CD4-positive, alpha-beta T cell (primary cell): Measurements from ENCODE around the gene SP6. TPM values are rescaled to one million over a fixed set of nuclear protein-coding genes. Genes with fewer than 3 reads are reported as not detected.
A peak's percentile ranks its signal among the peaks of the same experiment; 100 is the strongest.

ENCODE experiments used
- ATAC-seq: fragments of 200-7000 bp; cut with Tn5 transposase; one replicate; pipeline ENCODE4 v1.10.0; 2022; ENCODE audit warnings: mild to moderate bottlenecking; ENCODE audit not compliant: poor library complexity
- CTCF ChIA-PET: fragments of 350-600 bp; sonication (Branson Sonifier 250); formaldehyde crosslinking; loops from one replicate; lab custom pipeline; 2021; ENCODE audit warnings: antibody characterized with exemption, inconsistent platforms; lab: Charles Lee
- POLR2A ChIA-PET: fragments of 350-600 bp; sonication (Branson Sonifier 250); formaldehyde crosslinking; loops from one replicate; lab custom pipeline; 2021; ENCODE audit warnings: antibody characterized with exemption, inconsistent platforms; lab: Charles Lee
- DNase-seq, 14 experiments: peaks; one replicate each; pipeline ENCODE4 v3.0.0-alpha.2; 2013 to 2020; ENCODE audit warnings: mixed read lengths in 2 of 14
- H3K27ac ChIP-seq, 2 donors: one replicate each; pipeline versions ENCODE4 v1.5.1 to v1.7.0; 2013; ENCODE audit warnings: low read length in 2 of 2, low read depth in 1 of 2, mild to moderate bottlenecking in 1 of 2
- H3K27me3 ChIP-seq, 2 experiments: 1 replicate in 1 of 2; 2 replicates in 1 of 2; pipeline versions ENCODE4 v1.6.1 to v1.7.0; 2013; ENCODE audit warnings: low read length in 2 of 2, control low read depth in 1 of 2, mild to moderate bottlenecking in 1 of 2, moderate library complexity in 1 of 2; ENCODE audit not compliant: insufficient read depth in 2 of 2, control insufficient read depth in 1 of 2
- H3K36me3 ChIP-seq: one replicate; pipeline ENCODE4 v1.6.1; 2013; ENCODE audit warnings: low read length, control low read depth; ENCODE audit not compliant: insufficient read depth
- H3K4me1 ChIP-seq: one replicate; pipeline ENCODE4 v1.6.1; 2013; ENCODE audit warnings: low read length, control low read depth; ENCODE audit not compliant: insufficient read depth
- H3K4me3 ChIP-seq: one replicate; pipeline ENCODE4 v1.5.1; 2013; ENCODE audit warnings: mild to moderate bottlenecking, low read length, moderate library complexity
- H3K9me3 ChIP-seq, 2 experiments: 1 replicate in 1 of 2; 2 replicates in 1 of 2; pipeline versions ENCODE4 v1.6.1 to v1.7.0; 2013; ENCODE audit warnings: low read length in 2 of 2, mild to moderate bottlenecking in 2 of 2, control low read depth in 1 of 2, moderate library complexity in 1 of 2; ENCODE audit not compliant: control insufficient read depth in 1 of 2, insufficient read depth in 1 of 2
- H3K27ac Mint-ChIP-seq: one replicate; pipeline ENCODE4 v1.8.0; 2020; ENCODE audit warnings: mixed read lengths
- H3K27me3 Mint-ChIP-seq: one replicate; pipeline ENCODE4 v1.8.0; 2021; ENCODE audit warnings: mixed read lengths
- H3K36me3 Mint-ChIP-seq: one replicate; pipeline ENCODE4 v1.8.0; 2021; ENCODE audit warnings: low read depth, mixed read lengths
- H3K4me1 Mint-ChIP-seq: one replicate; pipeline ENCODE4 v1.8.0; 2021; ENCODE audit warnings: low read depth, mixed read lengths
- H3K4me3 Mint-ChIP-seq: one replicate; pipeline ENCODE4 v1.8.0; 2020; ENCODE audit warnings: mild to moderate bottlenecking, mixed read lengths
- H3K9me3 Mint-ChIP-seq: one replicate; pipeline ENCODE4 v1.8.0; 2020; ENCODE audit warnings: mixed read lengths
- CTCF ChIP-seq: fragments of 200-600 bp; IDR thresholded peaks from one replicate; pipeline ENCODE4 v1.8.0; 2022; ENCODE audit warnings: antibody characterized with exemption, mild to moderate bottlenecking
- intact Hi-C, 2 experiments: fragments of 100-400 bp; cut with DNase I in 1 of 2; cut with micrococcal nuclease in 1 of 2; formaldehyde crosslinking; loops; one replicate each; pipeline versions ENCODE4 v1.15.1 to v1.9.0; 2023 to 2025; cut with DNase I, micrococcal nuclease
- total RNA-seq, 174 experiments: library from RNA in 2 of 174; stranded (reverse) in 2 of 174; gene quantifications; one replicate each; pipeline ENCODE4 v1.2.3 and lab custom pipeline; 2021 to 2026

SP6 gene
- total RNA-seq, 2 experiments from 2014 or later: 0.17 to 0.27 TPM

GRCh38 chr17:47822785-47823184 lies 28.2 kb downstream of the SP6 start:
- Histone ChIP-seq H3K9me3 (no peaks in the 10 kb centered on the region), H3K27me3 (no peaks in the 10 kb centered on the region), H3K4me3 (no peak overlapping the region), H3K27ac (no peak overlapping the region), H3K4me1 (peaks cover 32% of the 10 kb centered on the region), H3K36me3 (peaks cover 62% of the 10 kb centered on the region)
- Mint-ChIP-seq H3K9me3 (no peaks in the 10 kb centered on the region), H3K27ac (peak overlapping the region; percentile 92), H3K27me3 (no peaks in the 10 kb centered on the region), H3K4me3 (peak overlapping the region; percentile 42), H3K4me1 (peaks cover 25% of the 10 kb centered on the region), H3K36me3 (peaks cover 84% of the 10 kb centered on the region)
- no peak for TF ChIP-seq CTCF
- DNase-seq (no peak), ATAC-seq (no peak)
- intact Hi-C loops: no loop called here
- ChIA-PET CTCF (interaction anchor here (1.9 to 2.4 kb wide), 3 partner anchors 8 to 20 kb away, joined by 7 to 16 read pairs (median 9); partner anchors contain the start of genes LRRC46, MRPL10 and SCRN2), POLR2A (interaction anchor here (1.0 to 2.3 kb wide), 4 partner anchors 8 to 73 kb away, joined by 5 to 32 read pairs (median 6); partner anchors contain the start of genes LRRC46, MRPL10, SCRN2 and SP2)

- peaks cover 86% of the 10 kb centered on the region for H3K36me3 Mint-ChIP-seq
Measured at GRCh38 chr17:47821424-47822391, 29.3 kb downstream of the SP6 start, which contains the start of gene OSBPL7. OSBPL7 (minus strand) TSS chr17:47821794; CDS start chr17:47820278, 1,516 bp downstream.

More at GRCh38 chr17:47821424-47822391, 29.3 kb downstream of the SP6 start, which contains the start of gene OSBPL7:
- H3K4me3 Mint-ChIP-seq: peak within 1 kb of the TSS; percentile 97
- no peaks in the 10 kb centered on the region for H3K9me3 ChIP-seq
- H3K27me3 Mint-ChIP-seq: no peaks in the 10 kb centered on the region
- H3K27me3 ChIP-seq: no peaks in the 10 kb centered on the region
- DNase-seq (peak; percentile 57 to 90 (median 78)), ATAC-seq (peak; percentile 98)
- intact Hi-C loops: no loop called here
- peak within 1 kb of the TSS; percentile 72 for H3K4me3 ChIP-seq
- peaks cover 32% of the 10 kb centered on the region for H3K4me1 ChIP-seq
- ChIA-PET CTCF (interaction anchor here (0.7 to 2.4 kb wide), 8 partner anchors 9 to 171 kb away, joined by 3 to 16 read pairs (median 4); partner anchors contain the start of genes LRRC46, MRPL10, SCRN2 and SP2), POLR2A (interaction anchor here (0.5 to 2.3 kb wide), 11 partner anchors 9 to 286 kb away, joined by 3 to 32 read pairs (median 5); partner anchors contain the start of genes CDK5RAP3, LRRC46, MRPL10 and SCRN2)
- no peaks in the 10 kb centered on the region for H3K9me3 Mint-ChIP-seq
- H3K27ac ChIP-seq: peak within 1 kb of the TSS; percentile 55 to 62
- TF ChIP-seq CTCF: no peak
- H3K27ac Mint-ChIP-seq: peak within 1 kb of the TSS; percentile 92
- H3K36me3 ChIP-seq: peaks cover 61% of the 10 kb centered on the region
- H3K4me1 Mint-ChIP-seq: peaks cover 25% of the 10 kb centered on the region
